NCI-H1694 (cell line): ENCODE data around the gene THRB.

Source experiments
- DNase-seq: peaks from one replicate; lab custom pipeline; 2025; lab: John Stamatoyannopoulos, UW

Gene THRB

GRCh38 chr3:24305795-24306467 lies 188.7 kb downstream of the THRB start:
- no peak for DNase-seq

GRCh38 chr3:24303057-24303754 lies 191.4 kb downstream of the THRB start:
- no peak for DNase-seq

- DNase-seq: no peak
Observed at GRCh38 chr3:24302396-24302795, 192.3 kb downstream of the THRB start.

GRCh38 chr3:24300949-24301348 lies 193.7 kb downstream of the THRB start:
- no peak for DNase-seq

GRCh38 chr3:24299806-24300626 lies 194.6 kb downstream of the THRB start:
- no peak for DNase-seq

GRCh38 chr3:24299246-24299805 lies 195.3 kb downstream of the THRB start:
- DNase-seq: no peak

GRCh38 chr3:24296441-24297205 lies 198.0 kb downstream of the THRB start:
- DNase-seq: no peak

GRCh38 chr3:24294150-24294549 lies 200.5 kb downstream of the THRB start:
- no peak for DNase-seq

- no peak for DNase-seq
Observed at GRCh38 chr3:24291646-24292045, 203.0 kb downstream of the THRB start.

GRCh38 chr3:24290596-24290995 lies 204.1 kb downstream of the THRB start:
- no peak for DNase-seq

- DNase-seq: no peak
Observed at GRCh38 chr3:24288496-24289236, 206.0 kb downstream of the THRB start.

GRCh38 chr3:24287755-24288450 lies 206.7 kb downstream of the THRB start:
- no peak for DNase-seq

GRCh38 chr3:24286405-24286804 lies 208.2 kb downstream of the THRB start:
- no peak for DNase-seq

- no peak for DNase-seq
Observed at GRCh38 chr3:24278543-24278942, 216.1 kb downstream of the THRB start.

GRCh38 chr3:24273491-24273890 lies 221.2 kb downstream of the THRB start:
- DNase-seq: no peak

- no peak for DNase-seq
Observed at GRCh38 chr3:24272875-24273274, 221.8 kb downstream of the THRB start.

GRCh38 chr3:24272408-24272807 lies 222.2 kb downstream of the THRB start:
- no peak for DNase-seq

- no peak for DNase-seq
Observed at GRCh38 chr3:24271228-24271627, 223.4 kb downstream of the THRB start.

- DNase-seq: no peak
Observed at GRCh38 chr3:24270744-24271143, 223.9 kb downstream of the THRB start.

GRCh38 chr3:24270204-24270691 lies 224.4 kb downstream of the THRB start:
- DNase-seq: no peak
